HG02759 (cell line): ENCODE results near the gene IKZF2.

Source experiments
- ATAC-seq: cut with Tn5 transposase; IDR thresholded peaks from one replicate; pipeline ENCODE4 v1.9.1; 2021; ENCODE audit warnings: mild to moderate bottlenecking, moderate library complexity; ENCODE audit not compliant: unreplicated experiment

The IKZF2 gene

DNA sequence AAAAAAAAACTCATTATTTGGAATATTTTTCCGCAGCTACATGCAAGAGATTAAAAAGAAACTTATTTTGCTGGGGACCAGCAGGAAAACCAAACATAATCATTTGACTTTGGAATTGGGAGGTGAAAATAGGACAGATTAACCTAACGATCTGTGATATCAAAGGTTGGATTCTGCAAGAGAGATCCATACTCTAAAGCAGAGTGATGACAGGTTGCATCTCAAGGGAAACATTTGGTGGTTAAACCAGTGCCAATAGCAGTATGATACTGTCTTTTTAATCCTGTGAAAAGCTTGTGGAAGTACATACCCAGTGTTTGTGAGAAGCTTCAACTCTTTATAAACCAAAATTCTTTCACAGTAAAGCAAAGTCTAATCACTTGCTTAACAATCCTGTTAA lies 5.3 kb upstream of the IKZF2 start:
- no peak for ATAC-seq

DNA sequence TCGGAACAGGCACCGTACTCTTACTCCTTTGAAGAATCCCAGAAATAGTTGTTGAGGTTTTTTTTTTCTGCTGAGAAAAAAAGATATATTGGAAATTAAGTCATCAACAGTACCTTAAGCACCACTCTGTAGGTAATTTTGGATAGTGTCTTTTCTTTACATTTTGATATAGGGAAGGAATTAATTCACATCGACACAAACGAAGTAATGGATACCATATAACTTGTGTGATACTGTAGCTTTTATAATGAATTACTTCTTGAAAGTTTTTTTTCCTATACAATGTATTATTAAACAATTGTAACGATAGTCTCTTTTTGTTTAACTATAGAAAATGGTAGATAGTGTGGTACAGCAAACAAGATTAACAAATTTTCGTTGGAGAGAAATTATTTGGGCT lies 1.5 kb upstream of the IKZF2 start:
- ATAC-seq: no peak

DNA sequence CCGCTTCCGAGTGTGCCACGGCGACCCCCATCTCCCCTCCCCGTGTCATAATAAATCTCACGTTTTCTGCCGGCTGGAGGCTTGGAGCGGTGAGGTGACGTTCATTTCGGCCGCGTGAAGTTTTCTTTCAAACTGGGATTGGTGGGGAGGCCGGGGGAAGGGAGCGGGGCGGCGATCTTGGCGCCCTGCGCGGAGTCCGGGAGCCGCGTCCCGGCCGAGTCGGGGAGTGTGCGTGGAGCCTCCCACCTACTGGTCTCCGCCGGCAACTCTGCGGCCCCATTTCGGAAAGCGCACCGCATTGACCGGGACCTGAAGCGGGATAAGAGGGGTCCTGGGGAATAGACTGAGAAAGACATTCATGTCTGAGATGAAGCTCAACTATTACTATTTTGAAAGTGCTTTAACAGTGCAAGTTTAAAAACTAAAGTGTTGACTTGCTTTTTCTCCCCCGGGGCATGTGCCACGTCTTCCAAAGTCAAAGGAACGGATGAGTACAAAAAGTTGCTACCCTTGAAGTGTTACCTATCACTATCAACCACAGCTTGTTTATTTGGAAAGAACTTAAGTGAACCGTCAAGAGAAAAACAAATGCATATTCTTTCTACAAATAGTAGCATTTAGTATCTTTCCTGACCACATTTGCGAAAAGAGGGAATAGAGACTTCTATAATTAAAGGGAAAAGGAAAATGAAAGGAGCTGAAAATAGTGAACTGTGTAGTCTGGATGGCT lies 818 bp upstream of the IKZF2 start:
- peak; percentile 35 for ATAC-seq

DNA sequence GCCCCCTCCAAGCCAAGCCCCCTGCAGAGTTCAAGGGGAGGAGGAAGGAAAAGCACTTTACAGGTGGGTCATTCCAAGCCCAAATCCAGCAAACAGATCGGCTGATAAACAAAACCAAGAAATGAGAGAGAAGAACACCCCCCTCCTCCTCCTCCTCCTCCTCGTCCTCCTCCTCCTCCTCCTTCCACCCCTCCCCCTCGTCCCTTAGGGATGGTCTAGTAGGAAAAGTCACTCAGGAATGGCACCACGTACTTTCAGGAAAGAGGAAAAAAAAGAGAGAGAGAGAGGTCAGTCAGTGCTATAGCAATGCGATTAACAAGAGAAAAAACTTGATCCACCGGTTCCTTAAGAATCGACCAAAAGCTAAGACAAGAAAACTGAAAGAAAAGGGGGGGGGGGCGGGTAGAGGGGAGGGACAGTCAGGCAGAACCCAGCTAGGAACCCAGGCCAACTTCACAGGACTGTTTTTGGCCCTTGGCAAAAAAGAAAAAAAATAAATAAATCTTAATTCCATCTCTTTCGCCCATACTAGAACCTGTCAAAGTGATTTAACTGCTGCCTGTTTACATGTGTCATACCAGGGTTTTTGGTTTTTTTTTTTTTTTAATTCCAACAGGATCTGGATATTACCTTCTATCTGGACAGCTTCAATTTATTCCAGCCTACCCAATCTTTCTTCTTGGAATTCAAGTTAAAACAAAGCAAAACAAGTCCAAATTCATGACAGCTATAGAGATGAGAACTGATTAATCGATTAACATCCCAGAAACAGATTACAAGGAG lies 906 bp downstream of the IKZF2 start:
- no peak for ATAC-seq

DNA sequence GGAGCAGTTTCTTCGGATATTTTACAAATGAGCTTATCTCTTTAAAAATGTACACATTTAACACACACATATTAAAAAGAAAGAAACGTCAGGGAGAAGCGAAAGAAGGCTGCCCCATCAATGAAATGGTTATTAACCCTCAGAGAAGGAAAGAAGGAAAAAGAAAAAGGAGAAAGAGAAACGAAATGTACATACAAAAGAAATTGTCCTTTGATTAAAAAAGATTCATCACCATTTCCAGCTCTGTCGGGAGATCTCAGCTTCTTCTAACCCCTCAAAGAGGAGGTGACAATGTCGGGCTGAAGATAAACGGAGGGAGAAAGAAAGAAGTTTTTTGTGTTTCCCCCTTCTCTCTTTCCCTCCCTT lies 1.5 kb downstream of the IKZF2 start:
- no peak for ATAC-seq

DNA sequence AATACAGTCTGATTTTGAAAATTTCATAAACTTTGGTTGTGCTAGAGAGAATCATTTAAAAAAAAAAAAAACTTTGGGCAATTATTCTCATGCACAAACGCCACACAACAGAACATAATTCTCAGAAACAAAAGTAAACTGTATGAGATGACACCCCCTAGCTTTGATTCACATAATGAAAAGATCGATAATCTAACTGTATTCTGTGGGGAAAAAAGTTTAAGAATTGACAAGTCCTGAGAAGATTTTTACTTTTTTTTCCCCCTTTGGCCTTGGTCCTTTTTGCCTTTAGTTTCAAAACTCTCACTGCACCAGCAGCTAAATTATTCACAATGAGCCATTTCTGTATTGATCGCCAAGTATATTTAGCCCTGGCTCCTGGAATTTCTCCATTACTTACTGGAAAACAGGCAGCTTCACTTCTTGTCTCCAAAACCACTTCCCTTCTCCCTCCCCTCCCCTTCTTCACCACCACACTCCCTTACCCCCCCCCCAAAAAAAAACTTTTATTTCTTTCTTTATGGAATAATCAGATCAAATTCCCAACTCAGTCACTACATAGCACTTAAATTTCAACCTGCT lies 2.0 kb downstream of the IKZF2 start:
- no peak for ATAC-seq

DNA sequence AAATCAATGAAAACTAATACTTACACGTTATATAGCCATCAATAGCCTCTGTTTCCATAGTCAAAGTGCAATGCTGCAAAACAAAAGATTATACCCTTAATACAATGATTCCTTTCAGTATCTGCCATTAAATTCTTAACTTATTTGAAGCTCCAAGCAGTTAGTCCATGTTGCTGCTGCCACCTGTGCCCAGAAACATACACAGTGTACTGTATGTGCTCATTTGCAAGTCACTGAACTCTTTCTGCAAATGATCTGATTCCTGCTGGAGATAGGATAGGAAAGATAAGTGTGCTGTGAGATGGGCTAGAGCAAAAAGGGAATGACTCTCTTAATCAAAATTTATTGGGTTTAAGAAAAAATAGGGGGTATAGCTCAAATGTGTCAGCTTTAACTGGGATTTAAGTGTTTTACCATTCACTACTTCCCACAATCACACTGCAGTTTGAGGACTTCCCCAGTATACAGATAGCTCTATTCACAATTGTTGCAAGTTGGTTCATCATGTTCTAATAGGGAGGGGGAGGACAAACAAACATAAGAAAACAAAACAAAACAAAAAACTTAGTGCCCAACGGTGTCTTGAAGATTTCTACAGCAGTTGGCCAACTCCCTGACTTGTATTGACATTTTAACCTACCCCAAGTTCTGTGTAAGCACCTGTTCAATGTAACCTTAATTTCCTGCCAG lies 2.7 kb downstream of the IKZF2 start:
- ATAC-seq: no peak

DNA sequence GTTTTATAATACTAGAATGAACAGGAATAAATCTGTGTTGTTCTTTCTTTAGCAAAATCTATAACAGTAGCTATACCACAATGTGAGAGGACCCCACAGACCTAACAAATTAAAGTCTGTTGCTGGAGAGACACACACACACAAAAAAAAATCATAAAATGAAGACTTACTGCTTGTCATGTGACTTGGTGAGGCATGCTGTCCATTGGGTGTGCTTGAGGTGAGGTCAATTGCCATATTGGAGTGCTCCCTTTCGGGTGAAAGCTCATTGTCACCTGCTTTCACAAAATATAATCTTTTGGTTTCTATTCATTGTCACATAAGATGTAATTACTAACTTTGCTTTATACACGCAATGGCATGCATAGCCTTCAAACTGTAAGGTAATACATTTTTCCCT lies 3.9 kb downstream of the IKZF2 start:
- no peak for ATAC-seq

DNA sequence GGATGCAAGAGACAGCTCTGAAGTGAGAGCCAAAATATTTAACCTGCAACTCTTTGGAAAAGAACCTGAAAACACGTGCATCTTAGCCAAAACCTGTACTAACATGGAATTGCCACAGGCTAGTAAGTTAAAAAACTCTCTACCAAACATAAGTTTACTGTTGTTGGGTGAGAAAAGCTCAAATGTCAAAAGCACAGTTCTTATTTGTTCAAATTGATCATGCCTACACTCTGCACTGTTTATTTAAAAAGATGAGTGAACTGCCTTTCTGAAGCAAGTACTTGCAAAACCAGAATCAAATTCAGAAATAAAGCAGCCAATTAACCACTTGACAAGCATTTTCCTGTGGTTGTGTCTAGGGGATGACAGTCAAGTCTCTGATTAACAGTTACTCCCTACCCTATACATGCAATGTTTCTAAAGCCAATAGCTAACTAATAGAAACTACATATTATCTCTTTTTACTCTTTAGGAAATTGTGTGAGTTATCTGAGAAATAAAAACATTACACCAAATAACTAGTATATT lies 5.6 kb downstream of the IKZF2 start:
- no peak for ATAC-seq

DNA sequence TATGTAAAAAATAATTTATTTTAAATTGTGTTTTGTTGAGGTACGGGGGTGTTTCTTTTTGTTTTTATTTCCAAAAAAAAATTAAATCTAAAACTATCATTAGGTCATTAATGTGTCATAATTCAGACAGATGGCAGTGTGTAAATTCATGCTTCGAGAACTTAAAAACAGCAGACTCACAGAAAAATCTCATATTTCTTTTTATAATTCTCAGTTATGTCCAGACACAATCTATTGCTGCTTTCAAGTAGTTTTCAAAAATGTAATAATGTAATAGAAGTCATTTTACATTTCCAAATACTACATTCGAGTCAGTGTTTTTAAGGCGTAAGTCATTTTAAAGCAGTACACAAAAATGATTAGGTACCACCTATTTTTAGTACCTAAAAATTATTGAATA lies 14.3 kb downstream of the IKZF2 start:
- ATAC-seq: no peak

DNA sequence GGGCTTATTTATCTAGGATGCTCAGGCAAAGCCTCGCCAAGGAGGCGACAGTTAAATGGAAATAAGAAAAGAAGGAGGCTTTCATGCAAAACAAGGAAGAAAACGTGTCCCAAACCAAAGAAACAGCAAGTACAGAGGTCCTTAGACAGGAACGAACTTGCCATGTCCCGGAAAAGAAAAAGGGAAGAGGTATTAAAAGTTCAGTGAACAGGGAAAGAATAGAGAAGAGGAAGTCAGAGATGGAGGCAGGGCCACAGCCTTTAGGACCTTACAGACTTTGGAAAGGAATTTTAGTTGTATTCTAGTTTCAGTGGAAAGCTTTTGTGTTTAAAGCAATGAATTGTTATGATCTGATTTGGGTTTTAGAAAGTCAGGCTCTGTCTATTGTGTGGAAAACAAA lies 22.1 kb downstream of the IKZF2 start:
- no peak for ATAC-seq

DNA sequence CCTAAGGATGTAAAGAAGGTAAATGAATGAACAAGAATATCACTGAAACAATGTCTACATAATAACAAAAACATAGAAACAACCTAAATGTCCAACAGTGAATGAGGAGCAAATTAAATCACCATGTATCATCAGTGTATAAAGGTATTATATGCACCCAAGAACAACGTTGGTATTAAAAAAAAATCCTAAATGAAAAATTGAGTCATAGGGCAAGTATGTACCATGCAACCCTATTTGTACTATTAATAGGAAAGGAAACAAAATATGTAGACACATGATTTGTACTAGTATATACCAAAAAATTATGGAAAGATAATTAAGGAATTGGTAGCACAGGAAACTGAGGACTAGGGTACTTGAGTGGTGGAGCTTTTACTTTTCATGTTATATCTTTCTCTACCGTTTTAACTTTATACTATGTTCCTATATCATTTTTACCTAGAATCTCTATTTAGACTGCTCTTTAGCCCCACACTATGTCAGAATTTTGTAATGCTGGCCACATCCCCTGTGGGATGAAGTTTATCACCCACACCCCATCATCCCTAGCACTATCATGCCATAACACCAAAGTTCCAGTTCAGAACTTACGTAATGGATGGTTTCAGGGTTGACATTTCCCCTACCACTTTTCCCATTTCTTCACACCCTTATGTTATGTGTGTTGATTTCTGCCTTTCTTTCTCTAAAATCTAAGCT lies 25.6 kb downstream of the IKZF2 start:
- ATAC-seq: no peak

DNA sequence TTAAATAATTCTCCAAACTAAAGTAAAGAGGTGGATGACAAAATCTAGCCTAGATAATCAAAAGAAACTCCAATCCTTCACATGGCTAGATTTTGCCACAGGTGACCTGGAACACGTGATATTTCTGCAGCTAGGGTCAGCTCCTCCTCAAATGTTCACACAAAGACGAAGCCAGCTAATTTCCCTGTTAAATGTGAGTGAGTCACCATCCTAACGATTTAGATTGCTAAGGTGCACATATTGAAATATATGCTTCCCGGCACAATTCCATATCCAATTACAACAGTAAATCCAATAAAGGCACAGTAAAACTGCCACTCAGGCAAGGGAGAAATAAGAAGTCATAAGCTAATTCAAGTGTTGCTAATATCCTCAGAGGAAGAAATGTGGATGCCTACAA lies 28.7 kb downstream of the IKZF2 start:
- no peak for ATAC-seq

DNA sequence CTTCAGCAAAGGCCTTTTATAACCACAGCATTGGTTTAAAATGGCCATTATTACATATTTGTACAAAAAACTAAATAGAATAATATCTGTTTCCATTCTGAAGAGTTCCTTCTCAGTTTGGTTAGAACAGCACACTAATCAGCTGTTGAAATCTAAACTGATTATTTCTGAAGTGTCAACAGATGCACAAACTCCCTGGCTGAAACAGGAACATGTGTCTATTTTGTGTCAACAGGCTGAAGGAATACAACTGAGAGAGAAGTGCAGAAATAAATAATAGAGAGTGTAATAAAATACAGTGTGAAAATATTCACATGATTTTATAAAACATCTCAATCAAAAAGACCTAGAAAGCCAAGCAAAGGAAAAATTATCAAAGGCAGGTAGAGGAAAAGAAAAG lies 29.7 kb downstream of the IKZF2 start:
- ATAC-seq: no peak

DNA sequence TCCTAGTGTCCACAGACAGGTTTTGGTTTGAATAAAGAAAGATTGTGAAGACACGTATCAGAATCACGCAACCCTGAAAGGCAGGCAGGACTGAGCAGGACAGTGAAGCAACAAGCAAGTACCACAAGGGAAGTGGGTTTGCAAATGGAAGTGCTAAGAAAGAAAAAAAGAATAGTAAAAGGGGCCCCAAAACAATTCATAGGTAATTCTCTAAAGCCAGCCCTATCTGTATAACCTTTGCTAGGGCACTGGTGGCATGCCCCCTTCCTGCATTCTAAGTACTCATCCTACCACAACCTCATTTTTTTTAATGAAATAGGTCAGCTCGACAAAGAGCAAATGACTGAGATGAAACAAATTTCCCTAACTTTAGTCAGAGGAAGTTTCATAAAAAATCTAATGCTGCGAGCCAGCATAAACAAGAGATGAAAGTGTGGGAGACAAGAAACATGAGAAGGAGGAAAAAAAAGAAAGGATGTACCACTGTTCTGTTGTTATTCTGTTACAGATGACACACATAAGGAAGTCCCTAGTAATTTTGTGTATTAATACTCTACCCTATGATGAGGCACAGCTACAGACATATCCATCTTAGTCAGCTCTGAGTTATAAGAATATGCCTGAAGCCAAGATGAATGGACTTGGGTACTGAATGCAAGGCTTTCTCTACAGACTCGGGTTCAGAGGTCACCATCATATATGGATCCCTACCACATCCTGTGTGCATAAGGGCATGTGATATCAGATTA lies 32.2 kb downstream of the IKZF2 start:
- peak; percentile 74 for ATAC-seq

DNA sequence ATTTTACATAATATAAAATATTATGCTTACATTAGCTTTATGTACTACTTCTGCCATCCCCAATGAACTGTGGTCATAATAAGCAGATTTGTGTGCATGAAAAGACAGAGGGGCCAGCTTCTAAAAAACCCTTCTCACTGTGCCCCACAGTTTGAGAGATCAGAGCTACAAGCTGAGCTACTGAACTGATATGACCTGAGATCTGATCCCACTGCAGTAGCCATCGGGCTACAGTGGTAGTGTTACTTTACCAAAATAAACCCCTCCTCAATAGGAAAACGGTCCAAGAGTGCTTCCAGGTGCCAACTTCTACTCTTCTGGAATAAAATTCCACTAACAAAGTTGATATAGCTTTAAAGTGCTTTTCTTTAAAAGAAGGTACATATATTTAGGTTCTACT lies 43.1 kb downstream of the IKZF2 start:
- no peak for ATAC-seq

DNA sequence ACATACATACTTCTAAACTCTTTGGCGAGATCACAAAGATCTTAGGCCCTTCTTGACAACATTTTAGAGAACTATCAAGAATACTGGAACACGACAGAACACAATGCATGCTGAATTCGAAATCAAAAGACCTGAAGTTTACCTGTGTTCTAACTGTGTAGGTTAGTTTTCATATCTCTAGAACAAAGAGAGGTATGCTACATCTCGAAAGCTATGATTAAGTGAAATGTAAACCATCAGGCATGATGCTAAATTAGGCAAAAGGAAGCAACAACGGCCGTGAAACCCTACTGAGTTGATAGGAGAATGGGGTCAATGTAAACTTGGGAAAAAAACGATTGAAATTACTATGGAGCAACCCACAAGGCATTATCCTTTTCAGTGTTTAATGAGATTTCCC lies 43.7 kb downstream of the IKZF2 start:
- ATAC-seq: no peak

DNA sequence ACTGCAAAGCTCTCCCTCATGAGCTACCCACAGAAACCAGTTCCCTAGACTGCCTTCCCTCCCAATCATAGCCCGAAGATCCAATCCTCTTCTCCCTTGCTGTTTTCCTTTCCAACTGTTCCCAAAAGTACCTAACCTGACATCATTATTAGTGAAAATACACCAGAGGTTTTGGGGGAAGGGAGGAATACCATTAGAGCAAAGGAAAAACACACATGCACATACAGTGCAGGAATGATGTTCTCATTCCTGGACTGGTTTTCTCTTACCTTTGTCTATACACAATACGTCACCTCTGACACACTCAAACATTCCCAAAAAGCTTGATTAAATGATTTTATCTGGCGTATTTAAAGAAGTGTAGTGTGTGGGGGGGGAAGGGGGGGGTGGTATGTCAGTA lies 46.2 kb downstream of the IKZF2 start:
- no peak for ATAC-seq

DNA sequence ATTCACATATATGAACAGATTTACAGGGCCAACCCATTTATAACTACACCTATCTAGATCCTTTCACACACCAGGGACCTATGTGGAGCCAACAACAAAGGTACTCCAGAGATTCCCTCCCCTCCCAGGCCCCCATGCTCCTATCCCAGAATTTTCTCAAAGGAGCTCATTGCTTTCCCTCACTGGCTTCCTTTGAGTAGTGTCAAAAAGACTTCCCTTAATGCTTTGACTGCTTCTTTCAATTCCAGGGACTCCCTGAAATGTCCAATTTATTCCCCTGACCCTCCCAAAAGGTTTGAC lies 46.6 kb downstream of the IKZF2 start:
- ATAC-seq: no peak
